KMS-11 (cell line): ENCODE results near the gene IGFBP5.
A peak's percentile ranks its signal among the peaks of the same experiment; 100 is the strongest.

ENCODE experiments used
- H2AFZ ChIP-seq: fragments of 200-600 bp; sonication (generic); 2 replicates; pipeline ENCODE4 v1.6.1; 2016; ENCODE audit warnings: antibody characterized with exemption, mixed run types, low read depth
- H3K27ac ChIP-seq: fragments of 200-600 bp; sonication (generic); 2 replicates; pipeline ENCODE4 v1.6.1; 2016; ENCODE audit warnings: mild to moderate bottlenecking, mixed run types
- H3K27me3 ChIP-seq: fragments of 200-600 bp; sonication (generic); 2 replicates; pipeline ENCODE4 v1.6.1; 2017; ENCODE audit warnings: mild to moderate bottlenecking, low read depth, mixed run types, moderate library complexity; ENCODE audit not compliant: insufficient read depth
- H3K36me3 ChIP-seq: fragments of 200-600 bp; sonication (generic); 2 replicates; pipeline ENCODE4 v1.6.1; 2017; ENCODE audit warnings: mild to moderate bottlenecking, mixed run types; ENCODE audit not compliant: insufficient read depth
- H3K4me1 ChIP-seq: fragments of 200-600 bp; sonication (generic); 2 replicates; pipeline ENCODE4 v1.6.1; 2016; ENCODE audit warnings: mild to moderate bottlenecking, low read depth, mixed run types; ENCODE audit not compliant: poor library complexity, severe bottlenecking
- H3K4me2 ChIP-seq: fragments of 200-600 bp; sonication (generic); 2 replicates; pipeline ENCODE4 v1.7.0; 2016; ENCODE audit warnings: mild to moderate bottlenecking, mixed run types
- H3K4me3 ChIP-seq: fragments of 200-600 bp; sonication (generic); IDR thresholded peaks from 2 replicates; pipeline ENCODE4 v1.6.1; 2017; ENCODE audit warnings: low read depth, low read length, mixed read lengths; ENCODE audit not compliant: insufficient read depth
- H3K79me2 ChIP-seq: fragments of 200-600 bp; sonication (generic); 2 replicates; pipeline ENCODE4 v1.6.1; 2016; ENCODE audit warnings: low read depth, mixed run types; ENCODE audit not compliant: insufficient read depth
- H3K9ac ChIP-seq: fragments of 200-600 bp; sonication (generic); 2 replicates; pipeline ENCODE4 v1.6.1; 2016; ENCODE audit warnings: mild to moderate bottlenecking, mixed run types
- H4K20me1 ChIP-seq: fragments of 200-600 bp; sonication (generic); 2 replicates; pipeline ENCODE4 v1.6.1; 2016; ENCODE audit warnings: mild to moderate bottlenecking, mixed run types; ENCODE audit not compliant: insufficient read depth
- TF ChIP-seq, protein P1 (sequence below): fragments of 200-600 bp; sonication (generic); conservative IDR thresholded peaks from 2 replicates; pipeline ENCODE4 v1.6.1; 2017; ENCODE audit warnings: low read depth, mild to moderate bottlenecking, antibody characterized with exemption, low read length, moderate library complexity, mixed read lengths

IGFBP5 gene

GRCh38 chr2:216696321-216696720 is 972 bp upstream of the IGFBP5 start:
- Histone ChIP-seq H3K4me3 (no peak overlapping the region), H3K9ac (no peak overlapping the region), H3K79me2 (no peaks in the 10 kb centered on the region), H3K4me1 (peaks cover 3% of the 10 kb centered on the region), H4K20me1 (no peaks in the 10 kb centered on the region), H3K4me2 (no peak overlapping the region), H2AFZ (no peak overlapping the region), H3K36me3 (no peaks in the 10 kb centered on the region), H3K27ac (no peak overlapping the region), H3K27me3 (no peaks in the 10 kb centered on the region)
- TF ChIP-seq, protein P1, sequence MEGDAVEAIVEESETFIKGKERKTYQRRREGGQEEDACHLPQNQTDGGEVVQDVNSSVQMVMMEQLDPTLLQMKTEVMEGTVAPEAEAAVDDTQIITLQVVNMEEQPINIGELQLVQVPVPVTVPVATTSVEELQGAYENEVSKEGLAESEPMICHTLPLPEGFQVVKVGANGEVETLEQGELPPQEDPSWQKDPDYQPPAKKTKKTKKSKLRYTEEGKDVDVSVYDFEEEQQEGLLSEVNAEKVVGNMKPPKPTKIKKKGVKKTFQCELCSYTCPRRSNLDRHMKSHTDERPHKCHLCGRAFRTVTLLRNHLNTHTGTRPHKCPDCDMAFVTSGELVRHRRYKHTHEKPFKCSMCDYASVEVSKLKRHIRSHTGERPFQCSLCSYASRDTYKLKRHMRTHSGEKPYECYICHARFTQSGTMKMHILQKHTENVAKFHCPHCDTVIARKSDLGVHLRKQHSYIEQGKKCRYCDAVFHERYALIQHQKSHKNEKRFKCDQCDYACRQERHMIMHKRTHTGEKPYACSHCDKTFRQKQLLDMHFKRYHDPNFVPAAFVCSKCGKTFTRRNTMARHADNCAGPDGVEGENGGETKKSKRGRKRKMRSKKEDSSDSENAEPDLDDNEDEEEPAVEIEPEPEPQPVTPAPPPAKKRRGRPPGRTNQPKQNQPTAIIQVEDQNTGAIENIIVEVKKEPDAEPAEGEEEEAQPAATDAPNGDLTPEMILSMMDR: no peak

DNA sequence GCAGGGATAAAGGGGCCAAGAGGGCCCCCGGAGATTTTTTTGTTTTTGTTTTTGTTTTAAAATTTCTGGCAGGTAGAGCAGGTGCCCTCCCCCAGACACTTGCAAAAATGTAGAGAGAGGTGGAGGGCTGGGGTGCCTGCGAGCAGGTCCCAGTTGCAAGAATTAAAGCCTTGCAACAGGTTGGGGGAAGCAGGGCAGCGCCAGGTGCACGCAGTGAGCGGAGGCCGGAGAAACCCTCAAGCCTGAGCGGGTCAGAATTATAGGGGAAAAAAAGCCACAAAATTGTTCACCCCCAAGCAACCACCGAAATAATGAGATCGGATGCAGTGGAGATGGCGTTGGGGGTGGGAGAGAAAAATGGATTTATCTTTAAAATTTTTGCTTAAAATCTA is 527 bp downstream of the IGFBP5 start:
- Histone ChIP-seq H3K79me2 (no peaks in the 10 kb centered on the region), H3K36me3 (no peaks in the 10 kb centered on the region), H3K4me1 (peaks cover 9% of the 10 kb centered on the region), H2AFZ (no peak overlapping the region), H3K27ac (no peak overlapping the region), H3K27me3 (no peaks in the 10 kb centered on the region), H3K4me3 (no peak overlapping the region), H3K4me2 (no peak overlapping the region), H3K9ac (no peak overlapping the region), H4K20me1 (no peaks in the 10 kb centered on the region)
- TF ChIP-seq, protein P1: no peak

- Histone ChIP-seq H3K36me3 (no peaks in the 10 kb centered on the region), H3K27me3 (no peaks in the 10 kb centered on the region), H3K4me1 (peaks cover 9% of the 10 kb centered on the region), H3K4me3 (no peak overlapping the region), H2AFZ (no peak overlapping the region; the same call in 1 of the 2 replicates), H4K20me1 (no peaks in the 10 kb centered on the region), H3K9ac (no peak overlapping the region), H3K4me2 (peak overlapping the region; percentile 71; the same call in 1 of the 2 replicates), H3K27ac (no peak overlapping the region), H3K79me2 (no peaks in the 10 kb centered on the region)
- TF ChIP-seq, protein P1: no peak
Measured at GRCh38 chr2:216694082-216694825, 1.1 kb downstream of the IGFBP5 start.

DNA sequence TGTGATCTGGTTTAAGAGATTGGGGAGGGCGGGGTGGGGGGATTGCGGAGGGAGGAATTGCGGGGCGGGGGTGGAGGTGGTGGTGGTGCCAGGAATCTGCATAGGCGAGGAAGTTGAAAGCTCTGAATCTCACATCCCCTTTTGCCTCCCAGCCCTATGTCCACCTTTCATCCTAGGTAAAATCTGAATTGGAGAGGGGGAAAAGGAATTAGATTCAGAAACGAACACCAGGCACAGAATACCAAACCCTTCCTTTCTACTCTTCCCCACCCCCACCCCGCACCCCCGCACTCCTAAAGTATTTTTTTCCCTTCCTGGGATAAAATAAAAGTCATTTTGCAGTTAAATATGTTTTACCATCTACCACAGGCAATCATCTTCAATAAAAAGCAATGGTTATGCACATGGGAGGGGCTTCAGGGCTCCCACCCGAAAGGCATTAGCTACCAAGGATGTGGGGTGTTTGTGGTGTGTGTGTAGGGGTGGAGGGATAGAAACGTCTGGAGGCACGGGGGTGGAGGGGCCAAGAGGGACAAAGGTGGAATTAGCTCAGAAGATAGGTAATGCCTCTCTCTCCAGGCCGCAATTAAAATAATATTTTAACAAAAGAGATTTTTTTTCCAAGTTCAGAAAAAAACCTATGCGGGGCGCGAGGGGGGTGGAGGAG is 1.8 kb downstream of the IGFBP5 start:
- H3K36me3 ChIP-seq: no peaks in the 10 kb centered on the region
- H4K20me1 ChIP-seq: no peaks in the 10 kb centered on the region
- TF ChIP-seq, protein P1: no peak
- peak overlapping the region; percentile 71; the same call in 1 of the 2 replicates for H3K4me2 ChIP-seq
- no peaks in the 10 kb centered on the region for H3K27me3 ChIP-seq
- H3K79me2 ChIP-seq: no peaks in the 10 kb centered on the region
- peaks cover 9% of the 10 kb centered on the region for H3K4me1 ChIP-seq
- no peak overlapping the region for H3K27ac ChIP-seq
- H2AFZ ChIP-seq: peak overlapping the region; percentile 96; the same call in 1 of the 2 replicates
- H3K9ac ChIP-seq: no peak overlapping the region
- H3K4me3 ChIP-seq: no peak overlapping the region
